HepG2 (cell line): ENCODE data around the gene CD7. TPM values are rescaled to one million over a fixed set of nuclear protein-coding genes. Genes with fewer than 3 reads are reported as not detected.
A peak's percentile ranks its signal among the peaks of the same experiment; 100 is the strongest.

ENCODE experiments used
- EED ChIP-seq: sonication (generic); formaldehyde crosslinking; IDR thresholded peaks from 2 replicates; pipeline ENCODE4 v1.5.0; 2020; ENCODE audit warnings: mild to moderate bottlenecking, missing genetic modification reagents
- KLF15 ChIP-seq: sonication (generic); formaldehyde crosslinking; IDR thresholded peaks from 2 replicates; pipeline ENCODE4 v1.8.1; 2023; ENCODE audit warnings: borderline replicate concordance, mild to moderate bottlenecking, inconsistent platforms, missing genetic modification reagents, mixed read lengths
- MIXL1 ChIP-seq: IDR thresholded peaks from 2 replicates; pipeline ENCODE4 v1.6.1; 2016
- NFE2 ChIP-seq: sonication (generic); formaldehyde crosslinking; IDR thresholded peaks from 2 replicates; pipeline ENCODE4 v1.4.0; 2020; ENCODE audit warnings: missing genetic modification reagents
- NR2F1 ChIP-seq, 2 experiments: fragments of 450-650 bp in 1 of 2; formaldehyde crosslinking in 1 of 2; IDR thresholded peaks; 2 replicates each; pipeline versions ENCODE4 v1.5.0 to v1.6.1; 2016 to 2020; ENCODE audit warnings: mild to moderate bottlenecking in 1 of 2, missing compliant biosample characterization in 1 of 2, missing genetic modification reagents in 1 of 2, moderate library complexity in 1 of 2
- POLR2A ChIP-seq, 2 experiments: IDR thresholded peaks; 2 replicates each; pipeline ENCODE4 v1.6.1; 2011; ENCODE audit warnings: low read depth in 2 of 2, low read length in 2 of 2, mild to moderate bottlenecking in 1 of 2, moderate library complexity in 1 of 2; ENCODE audit not compliant: insufficient read depth in 1 of 2
- PPARG ChIP-seq: conservative IDR thresholded peaks from 2 replicates; pipeline ENCODE4 v1.6.1; 2016; ENCODE audit warnings: missing biosample characterization, missing genetic modification reagents
- RCOR2 ChIP-seq: IDR thresholded peaks from 2 replicates; pipeline ENCODE4 v1.6.1; 2016; ENCODE audit warnings: missing biosample characterization, missing genetic modification reagents
- RELA ChIP-seq: sonication (generic); formaldehyde crosslinking; IDR thresholded peaks from 2 replicates; pipeline ENCODE4 v1.4.0; 2020; ENCODE audit warnings: missing genetic modification reagents
- SSRP1 ChIP-seq: IDR thresholded peaks from 2 replicates; pipeline ENCODE4 v1.6.1; 2016; ENCODE audit warnings: control low read depth
- YY1 ChIP-seq: IDR thresholded peaks from 2 replicates; pipeline ENCODE4 v1.6.1; 2011; ENCODE audit warnings: low read length, low read depth, moderate library complexity, mild to moderate bottlenecking; ENCODE audit not compliant: insufficient read depth, insufficient replicate concordance
- ZBTB3 ChIP-seq: sonication (generic); formaldehyde crosslinking; IDR thresholded peaks from 2 replicates; pipeline ENCODE4 v1.4.0; 2020; ENCODE audit warnings: low read depth, mild to moderate bottlenecking, moderate library complexity, missing genetic modification reagents, borderline replicate concordance
- ZFP41 ChIP-seq: sonication (generic); formaldehyde crosslinking; IDR thresholded peaks from 2 replicates; pipeline ENCODE4 v1.4.0; 2020; ENCODE audit warnings: mild to moderate bottlenecking, missing genetic modification reagents, borderline replicate concordance
- ZNF224 ChIP-seq: sonication (generic); formaldehyde crosslinking; IDR thresholded peaks from 2 replicates; pipeline ENCODE4 v1.5.0; 2020; ENCODE audit warnings: mild to moderate bottlenecking, missing genetic modification reagents
- ZNF232 ChIP-seq: sonication (generic); formaldehyde crosslinking; IDR thresholded peaks from 2 replicates; pipeline ENCODE4 v1.4.0; 2020; ENCODE audit warnings: missing genetic modification reagents, borderline replicate concordance
- ZNF446 ChIP-seq: sonication (generic); formaldehyde crosslinking; IDR thresholded peaks from 2 replicates; pipeline ENCODE4 v1.5.0; 2020; ENCODE audit warnings: mild to moderate bottlenecking, missing genetic modification reagents
- ZNF564 ChIP-seq: sonication (generic); formaldehyde crosslinking; IDR thresholded peaks from 2 replicates; pipeline ENCODE4 v1.8.1; 2023; ENCODE audit warnings: mild to moderate bottlenecking, missing genetic modification reagents
- polyA plus RNA-seq, 8 experiments: library from polyadenylated mRNA; depleted of rRNA in 3 of 8; stranded (reverse) in 7 of 8; unstranded in 1 of 8; fragments of >200 nt; fragmentation: Illumina TruSeq in 4 of 8; extraction: Trizol in 4 of 8; gene quantifications; 2 replicates each; pipeline versions ENCODE4 v1.2.1 to v1.2.3, GENCODE V29; 2011 to 2016; ENCODE audit warnings: low read depth in 4 of 8, missing spikeins in 1 of 8, mixed read lengths in 1 of 8; ENCODE audit not compliant: insufficient read depth in 1 of 8
- total RNA-seq, 5 experiments: library from RNA; depleted of rRNA; stranded (reverse); fragments of >200 nt; fragmentation: Illumina TruSeq; extraction: Trizol; gene quantifications; 2 replicates each; pipeline ENCODE4 v1.2.3, GENCODE V29; 2016; ENCODE audit warnings: low read depth in 1 of 5
- TF ChIP-seq, protein P1 (sequence below): sonication (generic); formaldehyde crosslinking; conservative IDR thresholded peaks from 2 replicates; pipeline ENCODE4 v1.8.0; 2022; ENCODE audit warnings: mild to moderate bottlenecking, moderate library complexity, missing genetic modification reagents
- TF ChIP-seq, protein P2 (sequence below): sonication (generic); formaldehyde crosslinking; IDR thresholded peaks from 2 replicates; pipeline ENCODE4 v1.4.0; 2020; ENCODE audit warnings: low read depth, mild to moderate bottlenecking, missing genetic modification reagents
- TF ChIP-seq, protein P3 (sequence below): sonication (generic); formaldehyde crosslinking; IDR thresholded peaks from 2 replicates; pipeline ENCODE4 v1.8.0; 2022; ENCODE audit warnings: missing genetic modification reagents, low read depth, mild to moderate bottlenecking, borderline replicate concordance
- TF ChIP-seq, protein P4 (sequence below), 2 experiments: fragments of 450-650 bp in 1 of 2; sonication (generic) in 1 of 2; formaldehyde crosslinking; IDR thresholded peaks; 2 replicates each; pipeline versions ENCODE4 v1.5.0 to v1.8.0; 2020 to 2022; ENCODE audit warnings: mild to moderate bottlenecking in 1 of 2, missing genetic modification reagents in 1 of 2
- TF ChIP-seq, protein P5 (sequence below): sonication (generic); formaldehyde crosslinking; IDR thresholded peaks from 2 replicates; pipeline ENCODE4 v1.5.0; 2020; ENCODE audit warnings: mild to moderate bottlenecking, missing genetic modification reagents

The CD7 gene
- total and polyA plus RNA-seq, 2 of the 13 experiments (the other 11 are each of a cell fraction or from before 2014, with no cell fraction given), result 67.6 to 76.4 TPM

DNA sequence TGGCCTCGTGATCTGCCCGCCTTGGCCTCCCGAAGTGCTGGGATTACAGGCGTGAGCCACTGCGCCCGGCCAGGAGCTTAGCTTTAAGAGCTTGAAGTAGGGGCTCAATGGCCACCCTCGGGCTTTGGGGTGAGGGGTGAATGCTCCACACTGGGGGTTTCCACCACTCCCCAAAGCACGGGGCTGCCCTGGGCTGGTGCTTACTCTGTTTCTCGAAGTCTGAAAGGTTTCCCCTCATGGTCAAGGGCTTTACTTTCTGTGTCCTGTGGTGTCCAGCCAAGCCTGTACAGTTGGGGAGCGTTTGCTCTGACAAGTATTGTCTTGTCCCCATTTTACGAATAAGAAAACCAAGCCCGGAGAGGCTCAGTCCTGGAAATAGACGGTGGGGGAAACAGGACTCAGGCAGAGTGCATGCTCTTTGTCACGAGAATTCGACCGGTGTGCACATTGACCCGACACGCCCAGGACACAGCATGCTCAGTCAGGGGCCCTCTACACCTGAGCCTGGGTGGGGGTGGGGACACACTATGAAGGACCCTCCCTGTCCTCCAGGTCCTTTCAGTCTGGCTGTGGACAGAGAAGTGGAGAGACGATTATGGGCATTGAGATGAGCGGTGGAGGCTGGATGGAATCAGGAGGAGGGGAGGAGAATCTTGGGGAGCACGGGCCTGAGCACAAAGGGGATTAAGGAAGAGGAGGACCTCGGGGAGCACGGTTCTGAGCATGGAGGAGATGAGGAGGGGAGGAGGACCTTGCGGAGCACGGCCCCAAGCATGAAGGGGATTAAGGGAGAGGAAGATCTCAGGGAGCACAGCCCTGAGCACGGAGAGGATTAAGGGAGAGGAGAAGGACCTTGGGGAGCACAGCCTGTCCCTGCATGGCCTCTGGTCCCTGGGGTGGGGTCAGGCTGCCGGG is 7.5 kb downstream of the CD7 start (continued):
- TF ChIP-seq, protein P1, sequence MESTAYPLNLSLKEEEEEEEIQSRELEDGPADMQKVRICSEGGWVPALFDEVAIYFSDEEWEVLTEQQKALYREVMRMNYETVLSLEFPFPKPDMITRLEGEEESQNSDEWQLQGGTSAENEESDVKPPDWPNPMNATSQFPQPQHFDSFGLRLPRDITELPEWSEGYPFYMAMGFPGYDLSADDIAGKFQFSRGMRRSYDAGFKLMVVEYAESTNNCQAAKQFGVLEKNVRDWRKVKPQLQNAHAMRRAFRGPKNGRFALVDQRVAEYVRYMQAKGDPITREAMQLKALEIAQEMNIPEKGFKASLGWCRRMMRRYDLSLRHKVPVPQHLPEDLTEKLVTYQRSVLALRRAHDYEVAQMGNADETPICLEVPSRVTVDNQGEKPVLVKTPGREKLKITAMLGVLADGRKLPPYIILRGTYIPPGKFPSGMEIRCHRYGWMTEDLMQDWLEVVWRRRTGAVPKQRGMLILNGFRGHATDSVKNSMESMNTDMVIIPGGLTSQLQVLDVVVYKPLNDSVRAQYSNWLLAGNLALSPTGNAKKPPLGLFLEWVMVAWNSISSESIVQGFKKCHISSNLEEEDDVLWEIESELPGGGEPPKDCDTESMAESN, result peak; percentile 93
- TF ChIP-seq ZNF446 (CRISPR knock-in tag) (no peak), POLR2A (IDR thresholded peaks at IDR 0.05; ENCODE audit: insufficient read depth in 1 of 2, low read depth in 2 of 2, low read length in 2 of 2) (no peak), NFE2 (no peak), EED (CRISPR knock-in tag) (no peak), NR2F1 (CRISPR knock-in tag; IDR thresholded peaks at IDR 0.05) (no peak), ZNF224 (CRISPR knock-in tag) (no peak), KLF15 (CRISPR knock-in tag) (no peak), RCOR2 (no peak), ZBTB3 (CRISPR knock-in tag) (no peak), YY1 (no peak), SSRP1 (CRISPR knock-in tag) (no peak), ZFP41 (CRISPR knock-in tag) (peak; percentile 15; the same call in 1 of the 2 replicates), MIXL1 (CRISPR knock-in tag) (peak; percentile 25; the same call in 1 of the 2 replicates), ZNF564 (CRISPR knock-in tag) (no peak), RELA (CRISPR knock-in tag) (no peak), PPARG (CRISPR knock-in tag) (no peak; the same call in 1 of the 2 replicates), ZNF232 (CRISPR knock-in tag) (no peak)
- TF ChIP-seq, protein P2, sequence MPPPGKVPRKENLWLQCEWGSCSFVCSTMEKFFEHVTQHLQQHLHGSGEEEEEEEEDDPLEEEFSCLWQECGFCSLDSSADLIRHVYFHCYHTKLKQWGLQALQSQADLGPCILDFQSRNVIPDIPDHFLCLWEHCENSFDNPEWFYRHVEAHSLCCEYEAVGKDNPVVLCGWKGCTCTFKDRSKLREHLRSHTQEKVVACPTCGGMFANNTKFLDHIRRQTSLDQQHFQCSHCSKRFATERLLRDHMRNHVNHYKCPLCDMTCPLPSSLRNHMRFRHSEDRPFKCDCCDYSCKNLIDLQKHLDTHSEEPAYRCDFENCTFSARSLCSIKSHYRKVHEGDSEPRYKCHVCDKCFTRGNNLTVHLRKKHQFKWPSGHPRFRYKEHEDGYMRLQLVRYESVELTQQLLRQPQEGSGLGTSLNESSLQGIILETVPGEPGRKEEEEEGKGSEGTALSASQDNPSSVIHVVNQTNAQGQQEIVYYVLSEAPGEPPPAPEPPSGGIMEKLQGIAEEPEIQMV (CRISPR knock-in tag), result no peak
- TF ChIP-seq, protein P3, sequence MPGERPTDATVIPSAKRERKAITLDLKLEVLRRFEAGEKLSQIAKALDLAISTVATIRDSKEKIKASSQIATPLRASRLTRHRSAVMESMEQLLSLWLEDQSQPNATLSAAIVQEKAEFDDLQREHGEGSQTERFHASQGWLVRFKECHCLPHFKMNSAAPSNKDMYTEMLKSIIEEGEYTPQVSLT (CRISPR knock-in tag), result no peak
- TF ChIP-seq, protein P4, sequence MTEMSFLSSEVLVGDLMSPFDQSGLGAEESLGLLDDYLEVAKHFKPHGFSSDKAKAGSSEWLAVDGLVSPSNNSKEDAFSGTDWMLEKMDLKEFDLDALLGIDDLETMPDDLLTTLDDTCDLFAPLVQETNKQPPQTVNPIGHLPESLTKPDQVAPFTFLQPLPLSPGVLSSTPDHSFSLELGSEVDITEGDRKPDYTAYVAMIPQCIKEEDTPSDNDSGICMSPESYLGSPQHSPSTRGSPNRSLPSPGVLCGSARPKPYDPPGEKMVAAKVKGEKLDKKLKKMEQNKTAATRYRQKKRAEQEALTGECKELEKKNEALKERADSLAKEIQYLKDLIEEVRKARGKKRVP (CRISPR knock-in tag; IDR thresholded peaks at IDR 0.05), result no peak
- TF ChIP-seq, protein P5, sequence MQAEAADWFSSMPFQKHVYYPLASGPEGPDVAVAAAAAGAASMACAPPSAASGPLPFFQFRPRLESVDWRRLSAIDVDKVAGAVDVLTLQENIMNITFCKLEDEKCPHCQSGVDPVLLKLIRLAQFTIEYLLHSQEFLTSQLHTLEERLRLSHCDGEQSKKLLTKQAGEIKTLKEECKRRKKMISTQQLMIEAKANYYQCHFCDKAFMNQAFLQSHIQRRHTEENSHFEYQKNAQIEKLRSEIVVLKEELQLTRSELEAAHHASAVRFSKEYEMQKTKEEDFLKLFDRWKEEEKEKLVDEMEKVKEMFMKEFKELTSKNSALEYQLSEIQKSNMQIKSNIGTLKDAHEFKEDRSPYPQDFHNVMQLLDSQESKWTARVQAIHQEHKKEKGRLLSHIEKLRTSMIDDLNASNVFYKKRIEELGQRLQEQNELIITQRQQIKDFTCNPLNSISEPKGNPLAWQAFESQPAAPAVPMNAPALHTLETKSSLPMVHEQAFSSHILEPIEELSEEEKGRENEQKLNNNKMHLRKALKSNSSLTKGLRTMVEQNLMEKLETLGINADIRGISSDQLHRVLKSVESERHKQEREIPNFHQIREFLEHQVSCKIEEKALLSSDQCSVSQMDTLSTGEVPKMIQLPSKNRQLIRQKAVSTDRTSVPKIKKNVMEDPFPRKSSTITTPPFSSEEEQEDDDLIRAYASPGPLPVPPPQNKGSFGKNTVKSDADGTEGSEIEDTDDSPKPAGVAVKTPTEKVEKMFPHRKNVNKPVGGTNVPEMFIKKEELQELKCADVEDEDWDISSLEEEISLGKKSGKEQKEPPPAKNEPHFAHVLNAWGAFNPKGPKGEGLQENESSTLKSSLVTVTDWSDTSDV, result no peak
